Activated CD8-positive, alpha-beta memory T cell treated with anti-CD3 and anti-CD28 coated beads for 48 hours (primary cell): Measurements from ENCODE around the gene UTP14A.
A peak's percentile ranks its signal among the peaks of the same experiment; 100 is the strongest.

ENCODE experiments used
- DNase-seq, 3 experiments: peaks; one replicate each; pipeline ENCODE4 v3.0.0-alpha.2; 2020; ENCODE audit warnings: low read depth in 2 of 3, low spot score in 2 of 3

Gene UTP14A

GRCh38 chrX:129940721-129941120 lies 34.8 kb downstream of the UTP14A start:
- no peak for DNase-seq

GRCh38 chrX:129945131-129945530 lies 39.2 kb downstream of the UTP14A start:
- no peak for DNase-seq

- no peak for DNase-seq
Observed at GRCh38 chrX:129953334-129953648, 47.3 kb downstream of the UTP14A start.

- DNase-seq: no peak
Observed at GRCh38 chrX:129953881-129954280, 47.9 kb downstream of the UTP14A start.

GRCh38 chrX:129954804-129955203 lies 48.8 kb downstream of the UTP14A start:
- no peak for DNase-seq

- no peak for DNase-seq
Observed at GRCh38 chrX:129955682-129956081, 49.7 kb downstream of the UTP14A start.

GRCh38 chrX:129956145-129956544 lies 50.2 kb downstream of the UTP14A start:
- no peak for DNase-seq

GRCh38 chrX:129956765-129957164 lies 50.8 kb downstream of the UTP14A start:
- no peak for DNase-seq

GRCh38 chrX:129957241-129958082 lies 51.5 kb downstream of the UTP14A start:
- DNase-seq: no peak

- DNase-seq: no peak
Observed at GRCh38 chrX:129958083-129958465, 52.1 kb downstream of the UTP14A start.

GRCh38 chrX:129958814-129959492 lies 53.0 kb downstream of the UTP14A start:
- no peak for DNase-seq

- no peak for DNase-seq
Observed at GRCh38 chrX:129959493-129959832, 53.5 kb downstream of the UTP14A start.

GRCh38 chrX:129961180-129962083 lies 55.5 kb downstream of the UTP14A start:
- DNase-seq: peak in 1 of 3 experiments; percentile 45

GRCh38 chrX:129963729-129964128 lies 57.8 kb downstream of the UTP14A start:
- DNase-seq: no peak

- DNase-seq: no peak
Observed at GRCh38 chrX:129965166-129965565, 59.2 kb downstream of the UTP14A start.

- no peak for DNase-seq
Observed at GRCh38 chrX:129968968-129969367, 63.0 kb downstream of the UTP14A start.

GRCh38 chrX:129976441-129976840 lies 70.5 kb downstream of the UTP14A start:
- no peak for DNase-seq
